GM21576 (cell line): Measurements from ENCODE around the gene CCDC183.
"Not testable (repeated sequence)": the region's sequence is repeated elsewhere in the genome, so short reads cannot be mapped to it uniquely, and the experiment has no call there.

Experiments used
- ATAC-seq: cut with Tn5 transposase; IDR thresholded peaks from one replicate; pipeline ENCODE4 v1.9.1; 2021; ENCODE audit warnings: mild to moderate bottlenecking, moderate library complexity; ENCODE audit not compliant: unreplicated experiment

Gene CCDC183

DNA sequence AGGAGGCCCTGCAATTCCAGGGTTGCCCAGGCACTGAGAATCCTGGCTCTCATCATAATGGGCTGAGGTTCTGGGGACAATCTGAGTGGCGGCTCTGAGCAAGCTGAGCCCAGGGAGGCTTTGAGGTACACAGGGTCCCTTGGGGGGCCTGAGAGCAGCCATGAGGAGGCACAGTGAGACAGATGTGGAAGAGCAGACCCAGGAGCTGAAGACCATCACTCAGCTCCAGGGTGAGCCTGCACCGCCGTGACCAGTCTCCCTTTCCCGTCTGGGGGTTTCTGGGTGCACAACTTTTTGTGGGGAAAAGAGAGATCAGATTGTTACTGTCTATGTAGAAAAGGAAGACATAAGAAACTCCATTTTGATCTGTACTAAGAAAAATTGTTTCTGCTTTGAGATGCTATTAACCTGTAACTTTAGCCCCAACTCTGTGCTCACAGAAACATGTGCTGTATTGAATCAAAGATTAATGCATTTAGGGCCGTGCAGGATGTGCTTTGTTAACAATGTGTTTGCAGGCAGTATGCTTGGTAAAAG is at the start of gene CCDC183:
Gene CCDC183, plus strand, starts transcription at position 101 of the 537 bp plus-strand sequence. Its CDS starts 60 bp downstream, at position 161.
- ATAC-seq, result no peak

DNA sequence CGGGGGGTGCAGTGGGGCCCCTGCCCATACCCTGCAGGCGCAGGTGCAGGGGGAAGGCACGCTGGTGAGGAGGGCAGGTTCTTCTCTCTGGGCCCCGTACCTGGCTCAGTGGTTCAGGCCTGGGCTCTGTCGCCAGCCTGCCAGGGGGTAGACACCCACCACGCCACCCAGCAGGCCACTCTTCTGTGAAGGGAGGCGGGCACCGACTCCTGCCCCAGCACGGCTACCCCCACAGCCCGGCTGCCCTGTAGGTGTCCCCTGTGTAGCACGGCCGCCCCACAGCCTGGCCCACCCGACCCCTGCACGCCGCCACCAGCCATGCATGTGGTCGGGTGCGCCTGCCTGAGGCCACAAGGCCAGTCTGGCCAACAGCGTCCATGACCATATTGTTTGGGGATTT is 49.5 kb upstream of the CCDC183 start:
- ATAC-seq, result no peak

DNA sequence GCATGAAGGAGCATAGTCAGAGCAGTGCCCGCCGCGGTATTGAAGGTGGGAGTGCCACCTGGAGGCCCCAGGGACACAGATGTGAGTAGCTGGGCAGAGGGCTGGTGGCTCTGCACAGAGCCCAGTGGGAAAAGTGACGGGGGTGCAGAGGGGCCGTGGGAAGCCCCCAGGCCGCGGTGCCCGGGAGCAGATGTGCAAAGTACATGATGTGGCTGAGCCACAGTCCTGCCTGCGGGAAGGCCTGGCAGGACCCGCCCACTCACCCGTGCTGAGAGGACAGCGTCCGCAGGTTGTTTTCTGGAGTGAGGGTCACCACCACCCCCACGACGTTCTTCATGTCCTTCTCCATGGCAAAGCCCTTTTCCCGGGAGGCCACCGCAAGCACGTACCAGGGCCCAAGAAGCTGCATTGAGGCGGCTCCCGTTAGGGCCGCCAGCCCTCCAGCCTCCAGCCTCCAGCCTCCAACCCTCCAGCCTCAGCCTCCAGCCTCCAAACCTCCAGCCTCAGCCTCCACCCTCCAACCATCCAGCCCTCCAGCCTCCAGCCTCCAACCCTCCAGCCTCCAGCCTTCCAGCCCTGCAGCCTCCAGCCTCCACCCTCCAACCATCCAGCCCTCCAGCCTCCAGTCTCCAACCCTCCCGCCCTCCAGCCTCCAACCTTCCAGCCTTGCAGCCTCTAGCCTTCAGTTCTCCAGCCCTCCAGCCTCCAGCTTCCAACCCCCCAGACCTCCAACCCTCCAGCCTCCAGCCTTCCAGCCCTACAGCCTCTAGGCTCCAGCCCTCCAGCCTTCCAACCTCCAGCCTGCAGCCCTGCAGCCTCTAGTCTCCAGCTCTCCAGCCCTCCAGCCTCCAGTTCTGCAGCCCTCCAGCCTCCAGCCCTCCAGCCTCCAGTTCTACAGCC is 48.7 kb upstream of the CCDC183 start:
- no peak for ATAC-seq

DNA sequence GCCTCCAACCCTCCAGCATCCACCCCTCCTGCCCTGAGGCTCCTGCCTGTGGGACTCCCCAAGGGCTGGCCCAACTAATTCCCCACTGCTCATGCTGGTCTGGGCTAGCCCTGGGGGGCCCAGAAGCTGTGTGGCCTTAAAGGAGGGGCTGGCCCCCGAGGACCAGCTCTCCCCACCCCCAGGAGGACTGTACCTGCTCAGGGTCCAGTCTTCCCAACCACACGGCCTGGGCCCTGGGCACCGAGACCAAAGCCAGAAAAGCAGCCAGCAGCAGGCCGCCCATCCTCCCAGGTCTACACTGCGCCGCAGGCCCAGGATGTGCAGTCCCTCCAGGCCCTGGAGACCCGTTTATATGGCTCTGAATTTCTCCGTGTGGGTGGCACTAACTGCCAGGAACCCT is 47.9 kb upstream of the CCDC183 start, which contains the start of gene LCN6:
Gene LCN6, minus strand, starts transcription at position 325 of the 400 bp plus-strand sequence. Its CDS starts 42 bp downstream, at position 283.
- ATAC-seq, result no peak

DNA sequence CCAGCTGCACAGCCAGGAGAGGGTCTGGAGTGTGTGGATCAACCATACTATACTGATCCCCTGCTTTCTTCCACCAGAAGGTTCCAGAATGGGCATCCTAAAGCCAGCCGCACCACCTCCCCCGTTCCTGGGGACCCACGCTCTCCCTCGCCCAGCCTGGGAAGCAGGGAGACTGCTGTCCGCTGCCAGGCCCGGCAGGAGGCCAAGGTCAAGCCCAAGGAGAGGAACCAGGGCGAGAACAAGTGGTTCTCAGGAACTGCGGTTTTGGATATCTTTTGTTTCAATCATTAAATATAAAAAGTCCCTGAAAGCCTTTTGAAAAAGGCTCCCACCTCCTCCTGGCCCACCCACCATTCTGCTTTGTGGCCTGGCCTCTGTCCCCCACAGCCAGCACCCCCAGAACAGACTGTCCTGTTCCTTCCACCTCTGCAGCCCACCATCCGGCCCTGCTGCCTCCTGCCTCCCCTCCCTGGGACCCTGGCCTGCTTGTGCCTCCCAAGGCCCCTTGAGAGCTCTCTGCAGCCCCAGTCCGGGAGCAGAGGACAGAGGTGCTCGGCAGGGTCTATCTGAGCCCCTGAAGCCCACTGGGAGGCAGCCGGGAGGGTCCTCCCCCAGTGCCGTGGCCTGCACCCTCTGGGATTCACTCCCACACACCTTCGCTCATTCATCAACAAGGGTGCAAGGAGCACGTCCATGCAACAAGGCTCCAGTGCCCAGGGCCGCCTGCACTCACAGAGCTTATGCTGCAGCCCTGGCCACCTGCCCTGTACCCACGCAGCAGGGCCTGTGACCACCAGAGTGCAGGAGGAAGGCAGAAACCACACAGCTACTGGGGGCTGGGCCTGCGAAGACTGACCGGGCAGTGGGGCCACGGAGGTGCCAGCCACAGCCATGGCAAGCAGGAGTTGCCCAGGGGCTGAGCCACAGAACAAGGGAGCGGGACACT is 47.2 kb upstream of the CCDC183 start:
- ATAC-seq, result no peak

DNA sequence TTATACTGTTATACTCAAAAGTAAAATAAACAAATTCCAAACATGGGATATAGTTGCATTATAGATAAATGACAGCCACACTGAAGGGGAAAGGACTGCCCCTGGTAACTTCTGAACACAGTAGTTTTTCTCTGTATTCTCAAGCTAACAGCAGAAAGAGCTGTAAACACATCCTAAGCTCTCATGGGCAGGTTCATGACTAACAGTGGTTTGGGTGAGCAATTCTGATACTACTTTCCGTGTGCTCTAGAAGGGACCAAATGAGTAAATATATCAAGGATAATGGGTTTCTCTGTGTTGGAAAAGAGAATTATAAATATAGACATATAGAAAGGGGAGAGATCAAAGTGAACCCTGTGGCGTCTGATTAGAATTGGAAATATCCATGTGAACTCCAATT is 45.6 kb upstream of the CCDC183 start:
- ATAC-seq, result no peak

DNA sequence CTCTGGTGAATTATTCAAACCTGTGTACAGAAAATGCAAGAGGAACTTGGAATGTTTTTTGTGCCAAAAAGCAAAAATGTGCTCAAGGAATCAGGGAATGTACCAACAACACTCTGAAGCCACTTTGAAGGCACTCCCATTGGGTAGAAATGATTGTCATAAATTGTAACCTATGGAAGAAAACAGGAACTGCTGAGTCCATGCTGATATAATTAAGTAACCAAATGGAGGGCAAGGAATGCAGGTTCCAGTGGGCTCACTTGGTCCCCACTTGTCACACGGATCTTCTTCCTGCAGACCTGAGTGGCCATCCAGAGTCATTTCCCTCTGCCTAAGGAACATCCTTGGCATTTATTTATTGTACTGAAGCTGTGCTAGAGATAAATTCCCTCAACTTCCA is 44.9 kb upstream of the CCDC183 start:
- ATAC-seq, result no peak

DNA sequence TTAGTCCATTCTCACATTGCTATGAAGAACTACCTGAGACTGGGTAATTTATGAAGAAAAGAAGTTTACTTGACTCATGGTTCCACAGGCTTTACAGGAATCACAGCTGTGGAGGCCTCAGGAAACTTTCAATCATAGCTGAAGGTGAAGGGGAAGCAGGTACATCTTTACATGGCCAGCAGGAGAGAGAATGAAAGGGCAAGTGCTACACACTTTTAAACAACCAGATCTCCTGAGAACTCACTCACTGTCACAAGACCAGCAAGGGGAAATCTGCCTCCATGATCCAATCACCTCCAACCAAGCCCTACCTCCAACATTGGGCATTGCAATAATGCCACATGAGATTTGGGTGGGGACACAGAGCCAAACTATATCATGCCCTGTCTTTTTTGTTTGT is 44.3 kb upstream of the CCDC183 start:
- ATAC-seq, result no peak

DNA sequence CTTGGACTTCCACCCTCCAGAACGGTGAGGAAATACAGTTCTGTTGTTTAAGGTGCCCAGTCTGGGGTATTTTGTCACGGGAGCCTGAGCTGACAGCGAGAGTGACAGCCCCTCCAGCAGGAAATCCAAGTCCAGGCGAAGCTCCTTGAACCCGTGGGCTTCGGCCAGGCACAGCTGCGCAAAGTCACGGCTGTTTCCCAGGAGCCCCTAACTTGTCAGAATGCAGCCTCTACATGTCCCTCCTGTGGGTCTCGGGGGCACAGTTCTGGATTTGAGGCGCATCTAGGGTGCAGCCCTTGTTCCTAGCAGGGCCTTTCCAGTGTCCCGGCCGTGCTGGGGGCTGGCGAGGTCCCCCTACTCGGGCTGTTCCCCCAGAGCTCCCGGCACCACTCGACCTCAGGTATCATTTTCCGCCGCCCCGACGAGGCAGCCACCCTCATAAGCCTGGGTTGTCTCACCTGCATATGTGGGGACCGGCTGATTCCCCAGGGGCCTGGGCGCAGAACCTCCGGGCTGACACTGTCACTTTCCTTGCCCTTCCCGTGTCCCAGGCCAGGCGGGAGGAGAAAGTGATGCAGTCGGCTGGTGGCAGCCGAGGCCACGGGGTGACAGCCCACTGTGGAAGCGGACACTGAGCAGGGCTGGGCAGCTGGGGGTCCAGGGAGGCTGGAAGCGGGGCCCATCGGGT is 42.6 kb upstream of the CCDC183 start:
- no peak for ATAC-seq

DNA sequence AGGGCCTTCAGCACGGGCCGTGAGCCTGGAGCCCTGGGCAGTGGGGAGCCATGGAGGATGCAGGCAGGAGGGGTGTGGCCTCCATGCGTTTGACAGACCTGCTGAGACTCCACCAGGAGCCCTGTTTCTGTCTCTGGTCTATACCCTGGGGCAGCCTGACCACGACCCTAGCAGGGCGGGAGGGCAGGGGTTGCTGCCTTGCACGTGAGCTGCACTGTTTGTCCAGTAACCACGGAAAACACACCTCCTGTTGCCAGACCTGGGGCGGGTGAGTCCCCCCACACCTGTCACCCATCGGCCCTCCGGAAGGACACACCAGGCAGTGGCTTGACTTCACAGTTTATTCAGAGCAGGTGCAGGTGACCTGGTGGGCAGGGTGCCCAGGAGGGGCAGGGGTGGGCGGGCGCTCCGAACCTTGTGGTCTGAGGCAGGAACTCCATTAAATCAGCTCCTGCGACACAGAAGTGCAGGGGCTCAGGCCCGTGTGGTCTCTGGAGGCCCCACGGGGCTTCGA is 42.0 kb upstream of the CCDC183 start:
- no peak for ATAC-seq

DNA sequence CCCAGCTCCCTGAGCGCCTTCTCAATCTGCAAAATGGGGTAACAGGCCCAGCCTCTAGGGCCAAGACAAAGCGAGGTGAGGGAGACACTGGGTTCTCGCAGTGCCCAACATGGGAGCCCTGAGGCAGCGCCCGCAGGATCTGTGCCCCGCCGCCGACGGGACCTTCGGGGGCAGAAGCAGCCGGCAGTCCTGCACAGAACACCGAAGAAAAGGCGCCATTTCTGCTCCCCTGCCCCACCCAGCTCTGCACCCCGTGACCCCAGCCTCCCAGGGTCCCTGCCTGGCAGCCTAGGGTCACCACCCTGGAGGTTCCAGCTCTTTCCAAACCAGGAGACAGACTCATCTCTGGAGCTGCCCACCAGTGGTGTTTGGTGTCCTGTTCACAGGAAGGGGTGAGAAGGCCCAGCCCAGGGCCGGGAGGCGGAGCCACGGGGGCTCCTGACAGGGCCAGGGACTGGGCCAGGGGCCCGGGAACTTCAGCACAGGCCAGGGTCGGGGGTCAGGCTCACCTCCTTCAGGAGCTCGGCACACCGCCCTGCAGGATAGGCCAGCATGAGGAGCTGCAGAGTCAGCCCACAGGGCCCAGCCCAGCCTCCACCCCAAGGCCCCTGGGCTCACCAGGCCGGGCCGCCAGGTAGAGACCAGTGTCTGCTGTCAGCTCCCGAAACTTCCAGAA is 41.4 kb upstream of the CCDC183 start:
- ATAC-seq, result no peak

DNA sequence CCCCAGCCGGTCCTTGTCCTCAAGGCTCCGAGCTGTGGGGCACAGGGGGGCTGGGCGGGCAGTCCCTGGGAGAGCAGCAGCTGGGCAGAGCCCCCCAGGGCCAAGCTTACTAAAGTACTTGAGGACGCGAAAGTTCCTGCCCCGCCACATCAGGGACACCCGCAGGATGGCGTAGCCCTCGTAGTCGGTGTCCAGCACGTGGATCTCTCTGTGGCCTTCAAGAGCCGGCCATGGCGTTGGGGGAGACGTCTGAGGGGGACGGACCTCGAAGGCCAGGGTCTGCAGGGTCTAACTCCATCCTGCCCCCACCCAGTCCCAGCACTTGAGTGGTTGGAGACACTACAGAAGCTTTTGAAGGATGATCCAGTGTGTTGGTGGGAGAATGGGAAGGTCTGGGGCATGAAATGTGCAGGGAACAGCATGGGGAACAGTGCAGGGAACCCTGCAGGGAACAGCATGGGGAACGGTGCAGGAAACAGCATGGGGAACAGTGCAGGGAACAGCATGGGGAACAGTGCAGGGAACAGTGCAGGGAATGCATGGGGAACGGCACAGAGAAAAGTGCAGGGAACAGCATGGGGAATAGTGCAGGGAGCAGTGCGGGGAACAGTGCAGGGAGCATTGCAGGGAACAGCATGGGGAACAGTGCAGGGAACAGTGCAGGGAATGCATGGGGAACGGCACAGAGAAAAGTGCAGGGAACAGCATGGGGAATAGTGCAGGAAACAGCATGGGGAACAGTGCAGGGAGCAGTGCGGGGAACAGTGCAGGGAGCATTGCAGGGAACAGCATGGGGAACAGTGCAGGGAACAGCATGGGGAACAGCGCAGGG is 40.6 kb upstream of the CCDC183 start:
- ATAC-seq, result not testable (repeated sequence)

DNA sequence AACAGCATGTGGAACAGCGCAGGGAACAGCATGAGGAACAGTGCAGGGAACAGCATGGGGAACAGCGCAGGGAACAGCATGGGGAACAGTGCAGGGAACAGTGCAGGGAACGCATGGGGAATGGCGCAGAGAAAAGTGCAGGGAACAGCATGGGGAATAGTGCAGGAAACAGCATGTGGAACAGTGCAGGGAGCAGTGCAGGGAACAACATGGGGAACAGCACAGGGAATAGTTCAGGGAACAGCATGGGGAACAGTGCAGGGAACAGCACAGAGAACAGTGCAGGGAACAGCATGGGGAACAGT is 40.1 kb upstream of the CCDC183 start:
- ATAC-seq, result no peak

DNA sequence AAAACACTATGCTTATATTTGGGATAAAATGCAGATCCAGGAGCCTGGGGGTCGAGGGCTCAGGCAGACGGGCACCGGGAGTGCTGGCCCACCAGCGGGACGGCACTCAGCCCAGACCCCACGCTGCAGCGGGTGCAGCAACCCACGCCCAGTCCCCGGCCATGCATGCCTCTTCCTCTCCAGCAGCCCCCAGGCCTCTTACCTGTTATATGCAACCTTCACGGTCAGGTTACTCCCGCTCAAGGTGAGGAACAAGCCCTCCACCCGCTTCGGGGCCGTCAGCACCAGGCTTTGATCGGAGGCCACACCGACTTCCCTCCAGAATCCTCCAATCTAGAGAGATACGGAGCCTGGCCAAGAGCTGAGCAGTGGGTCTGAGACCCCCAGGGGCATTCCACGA is 39.3 kb upstream of the CCDC183 start:
- no peak for ATAC-seq

DNA sequence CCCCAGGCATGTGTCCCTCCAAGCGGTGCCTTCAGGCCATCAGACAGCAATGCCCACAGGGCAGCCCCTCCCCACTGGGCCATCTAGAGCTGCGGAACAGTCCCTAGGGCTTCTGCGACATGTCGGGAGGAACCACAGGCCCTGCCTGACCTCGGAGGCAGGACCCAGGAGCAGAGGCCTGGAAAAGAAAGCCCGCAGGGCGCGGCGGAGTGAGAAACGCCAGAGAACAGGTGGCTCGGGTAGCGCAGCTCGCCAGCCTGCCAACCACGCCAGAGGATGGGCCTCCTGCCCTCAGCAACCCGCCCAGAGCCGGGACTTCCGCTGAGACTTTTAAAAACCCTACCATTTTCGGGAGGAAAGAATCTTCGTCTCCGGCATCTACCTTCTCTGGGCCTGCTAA is 38.8 kb upstream of the CCDC183 start:
- ATAC-seq, result no peak

DNA sequence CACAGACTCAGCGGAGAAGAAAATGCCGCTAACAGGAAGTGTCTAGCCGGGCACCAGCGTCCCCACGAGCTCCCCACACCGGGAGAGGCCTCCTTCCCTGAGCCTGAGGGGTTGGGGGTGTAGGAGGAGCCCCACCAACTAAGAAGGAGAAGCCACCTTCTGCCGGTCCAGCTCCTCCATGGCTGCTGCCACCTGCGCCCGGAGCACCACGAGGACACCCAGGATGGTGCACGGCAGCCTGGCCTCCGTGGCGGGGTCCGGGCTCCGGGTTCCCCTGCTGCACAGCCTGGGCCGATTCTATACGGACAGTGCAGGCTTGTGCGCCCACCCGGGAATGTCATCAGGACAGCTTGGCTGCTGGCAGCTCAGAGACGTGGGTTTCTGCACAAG is 38.4 kb upstream of the CCDC183 start:
- no peak for ATAC-seq

DNA sequence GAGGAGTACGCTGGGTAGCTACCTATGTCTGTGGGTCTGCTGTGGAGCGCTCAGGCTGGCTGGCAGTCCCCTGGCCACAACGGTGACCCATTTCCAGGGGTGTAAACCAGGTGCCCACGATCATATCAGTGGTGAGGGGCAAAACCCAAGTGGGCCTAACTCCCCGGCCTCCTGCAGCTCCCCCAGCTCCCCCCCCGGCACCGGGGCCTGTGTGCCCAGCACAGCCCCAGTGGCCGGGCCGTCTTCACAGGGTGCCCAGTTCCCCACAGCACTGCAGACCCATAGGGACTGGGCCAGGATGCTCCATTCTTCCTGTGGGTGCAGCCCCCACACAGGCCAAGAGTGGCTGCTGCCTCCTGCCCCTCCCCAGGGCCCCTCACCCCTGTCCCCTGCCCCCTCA is 37.1 kb upstream of the CCDC183 start:
- no peak for ATAC-seq

DNA sequence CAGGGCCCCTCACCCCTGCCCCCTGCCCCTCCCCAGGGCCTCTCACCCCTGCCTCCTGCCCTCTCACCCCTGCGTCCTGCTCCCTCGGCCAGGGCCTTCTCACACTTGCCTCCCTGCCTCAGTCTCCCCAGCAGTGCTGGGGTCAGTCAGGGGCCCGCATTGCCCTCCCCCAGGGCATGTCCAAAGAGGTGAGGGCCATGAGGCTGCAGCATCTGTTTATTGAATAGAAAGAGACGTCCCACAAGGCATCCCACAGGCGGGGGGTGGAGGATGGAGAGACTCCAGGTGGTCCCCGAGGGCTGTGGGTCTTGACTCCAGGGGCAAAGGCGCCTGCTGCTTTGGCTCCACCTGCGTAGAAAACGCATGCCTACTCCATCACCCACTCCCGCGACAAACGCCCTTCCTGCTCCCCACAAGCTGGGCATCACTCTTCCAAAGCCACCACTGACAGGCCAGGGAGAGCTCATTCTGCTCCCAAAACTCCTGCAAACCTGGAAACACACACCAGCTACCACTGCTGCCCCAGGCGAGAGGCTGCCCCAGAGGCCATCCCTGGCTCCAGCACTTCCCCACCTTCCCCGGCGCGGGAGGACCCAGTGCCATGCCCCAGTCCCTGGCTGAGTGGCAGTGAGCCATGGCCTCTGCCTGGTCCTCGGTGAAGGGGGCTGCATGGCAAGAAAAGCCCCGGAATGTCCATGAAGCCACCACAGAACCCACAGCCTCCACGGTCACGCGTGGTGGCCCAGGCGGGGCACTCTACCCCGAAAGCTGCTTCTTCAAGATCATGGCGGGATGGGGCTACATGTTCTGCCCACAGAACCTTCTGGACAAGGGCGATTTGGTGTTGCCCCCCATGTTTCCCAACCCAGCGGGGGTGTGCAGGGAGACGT is 36.5 kb upstream of the CCDC183 start:
- ATAC-seq, result no peak
